ENCODE data around the gene TRMT11. TPM values are rescaled to one million over a fixed set of nuclear protein-coding genes. Genes with fewer than 3 reads are reported as not detected.
A peak's percentile ranks its signal among the peaks of the same experiment; 100 is the strongest.

Gene TRMT11
- polyA plus RNA-seq, 3 donors: 2.1 to 3.3 (median 2.1) TPM

- H3K27ac ChIP-seq (ENCODE audit: low read depth in 1 of 2, low read length in 2 of 2): no peak overlapping the region
- Mint-ChIP-seq H3K36me3 (peaks cover 27% of the 10 kb centered on the region in 2 donors), H3K9me3 (no peaks in the 10 kb centered on the region), H3K4me3 (no peak overlapping the region), H3K27ac (no peak overlapping the region), H3K4me1 (peaks cover 6% of the 10 kb centered on the region), H3K27me3 (ENCODE audit: low read depth in 3 of 3) (peaks cover 0 to 2% (median 2%) of the 10 kb centered on the region in 3 donors)
- no peaks in the 10 kb centered on the region for H3K9me3 ChIP-seq (replicated peaks in 1 of 2; ENCODE audit: control insufficient read depth in 1 of 2, insufficient read depth in 1 of 2, low read length in 2 of 2)
- 100% methylated on average over 1 of the region's 8 CpGs for WGBS (ENCODE audit: insufficient coverage)
- H3K4me2 ChIP-seq (replicated peaks; ENCODE audit: extremely low read depth, low read length, poor library complexity, severe bottlenecking): peak overlapping the region; percentile 34
- no peaks in the 10 kb centered on the region for H3K79me2 ChIP-seq (ENCODE audit: insufficient read depth, low read length)
- TF ChIP-seq CTCF (IDR thresholded peaks at IDR 0.05): peak; percentile 98
- H2AFZ ChIP-seq (ENCODE audit: insufficient read depth, low read depth, low read length, poor library complexity, severe bottlenecking): no peak overlapping the region
- no peak overlapping the region for H3K4me3 ChIP-seq (replicated peaks in 1 of 3; ENCODE audit: low read depth in 2 of 3, low read length in 3 of 3)
- H3K27me3 ChIP-seq (ENCODE audit: control insufficient read depth in 2 of 2, insufficient read depth in 2 of 2, low read length in 2 of 2): no peaks in the 10 kb centered on the region
- no peaks in the 10 kb centered on the region for H4K20me1 ChIP-seq (ENCODE audit: insufficient read depth, low read length)
- peaks cover 9 to 25% of the 10 kb centered on the region in 2 donors for H3K36me3 ChIP-seq (replicated peaks in 1 of 2; ENCODE audit: control insufficient read depth in 1 of 2, insufficient read depth in 2 of 2, low read length in 2 of 2)
- H3K4me1 ChIP-seq (ENCODE audit: control insufficient read depth in 1 of 2, insufficient read depth in 2 of 2, low read length in 2 of 2): peaks cover 0 to 3% of the 10 kb centered on the region in 2 donors
- DNase-seq: peak; percentile 38 to 63 (median 62)
- intact Hi-C loops (cut with micrococcal nuclease): loop anchor here in 1 of 2 donors (10.0 kb wide), 1 partner anchor 1119 kb away; the partner anchor contains the start of gene RSPO3
- H3K9ac ChIP-seq (ENCODE audit: insufficient read depth, low read length, poor library complexity, severe bottlenecking): no peak overlapping the region
Observed at GRCh38 chr6:125995972-125996580, 9.7 kb downstream of the TRMT11 start.

- H3K9me3 ChIP-seq (replicated peaks in 1 of 2; ENCODE audit: control insufficient read depth in 1 of 2, insufficient read depth in 1 of 2, low read length in 2 of 2): no peaks in the 10 kb centered on the region
- no peaks in the 10 kb centered on the region for H4K20me1 ChIP-seq (ENCODE audit: insufficient read depth, low read length)
- H3K4me2 ChIP-seq (replicated peaks; ENCODE audit: extremely low read depth, low read length, poor library complexity, severe bottlenecking): no peak overlapping the region
- no peaks in the 10 kb centered on the region for H3K27me3 Mint-ChIP-seq (ENCODE audit: low read depth in 3 of 3)
- H3K4me1 Mint-ChIP-seq: no peaks in the 10 kb centered on the region
- no peak overlapping the region for H3K4me3 Mint-ChIP-seq
- H2AFZ ChIP-seq (ENCODE audit: insufficient read depth, low read depth, low read length, poor library complexity, severe bottlenecking): no peak overlapping the region
- peaks cover 40 to 44% of the 10 kb centered on the region in 2 donors for H3K36me3 Mint-ChIP-seq
- H3K36me3 ChIP-seq (replicated peaks in 1 of 2; ENCODE audit: control insufficient read depth in 1 of 2, insufficient read depth in 2 of 2, low read length in 2 of 2): peaks cover 9 to 42% of the 10 kb centered on the region in 2 donors
- H3K9me3 Mint-ChIP-seq: no peaks in the 10 kb centered on the region
- H3K27ac Mint-ChIP-seq: no peak overlapping the region
- no peak overlapping the region for H3K4me3 ChIP-seq (replicated peaks in 1 of 3; ENCODE audit: low read depth in 2 of 3, low read length in 3 of 3)
- no peaks in the 10 kb centered on the region for H3K79me2 ChIP-seq (ENCODE audit: insufficient read depth, low read length)
- no peaks in the 10 kb centered on the region for H3K27me3 ChIP-seq (ENCODE audit: control insufficient read depth in 2 of 2, insufficient read depth in 2 of 2, low read length in 2 of 2)
- DNase-seq: no peak
- H3K9ac ChIP-seq (ENCODE audit: insufficient read depth, low read length, poor library complexity, severe bottlenecking): no peak overlapping the region
- H3K27ac ChIP-seq (ENCODE audit: low read depth in 1 of 2, low read length in 2 of 2): no peak overlapping the region
- no peak for TF ChIP-seq CTCF (IDR thresholded peaks at IDR 0.05)
- intact Hi-C loops (cut with micrococcal nuclease): no loop called here
- WGBS (ENCODE audit: insufficient coverage): no CpG with 5 or more reads among the region's 8 CpGs
- no peaks in the 10 kb centered on the region for H3K4me1 ChIP-seq (ENCODE audit: control insufficient read depth in 1 of 2, insufficient read depth in 2 of 2, low read length in 2 of 2)
Observed at GRCh38 chr6:126002755-126003679, 16.7 kb downstream of the TRMT11 start.
